Melanocyte of skin (primary cell): Measurements from ENCODE around the gene HNRNPA0. TPM values are rescaled to one million over a fixed set of nuclear protein-coding genes. Genes with fewer than 3 reads are reported as not detected.

ENCODE experiments used
- total RNA-seq, 2 donors: library from RNA; depleted of rRNA; stranded (reverse); fragments of >200 nt; gene quantifications; 2 replicates each; pipeline ENCODE4 v1.2.3, GENCODE V29; 2012

The HNRNPA0 gene
- total RNA-seq: 10 to 100 TPM in 1 of 2 donors, 1 to 10 TPM in 1; 6.5 to 11.0 TPM

GRCh38 chr5:137754188-137754960, at the start of gene HNRNPA0:
HNRNPA0 (minus strand) TSS chr5:137754363; CDS start chr5:137754066, 297 bp downstream.

GRCh38 chr5:137735555-137736284, 18.4 kb downstream of the HNRNPA0 start, which contains the start of gene KLHL3:
KLHL3 (minus strand) TSS chr5:137736089; CDS start chr5:137735646, 443 bp downstream.

Other genes with a start within 250 kb of the HNRNPA0 start
- gene KLHL3, start 18.3 kb downstream of the HNRNPA0 start, total RNA-seq: 1 to 10 TPM in 1 of 2 donors, under 1 TPM in 1; 1.00 to 5.5 TPM
- gene MYOT, start 113.5 kb upstream of the HNRNPA0 start, total RNA-seq: not detected
- gene PKD2L2, start 135.1 kb upstream of the HNRNPA0 start, total RNA-seq: under 1 TPM; under 0.01 to 0.33 TPM